GM18502 (cell line): Measurements from ENCODE around the gene UNC93A.
"Not testable (repeated sequence)": the region's sequence is repeated elsewhere in the genome, so short reads cannot be mapped to it uniquely, and the experiment has no call there.

Source experiments
- ATAC-seq: cut with Tn5 transposase; IDR thresholded peaks from one replicate; pipeline ENCODE4 v1.9.1; 2021; ENCODE audit warnings: mild to moderate bottlenecking; ENCODE audit not compliant: unreplicated experiment, poor library complexity

UNC93A gene

DNA sequence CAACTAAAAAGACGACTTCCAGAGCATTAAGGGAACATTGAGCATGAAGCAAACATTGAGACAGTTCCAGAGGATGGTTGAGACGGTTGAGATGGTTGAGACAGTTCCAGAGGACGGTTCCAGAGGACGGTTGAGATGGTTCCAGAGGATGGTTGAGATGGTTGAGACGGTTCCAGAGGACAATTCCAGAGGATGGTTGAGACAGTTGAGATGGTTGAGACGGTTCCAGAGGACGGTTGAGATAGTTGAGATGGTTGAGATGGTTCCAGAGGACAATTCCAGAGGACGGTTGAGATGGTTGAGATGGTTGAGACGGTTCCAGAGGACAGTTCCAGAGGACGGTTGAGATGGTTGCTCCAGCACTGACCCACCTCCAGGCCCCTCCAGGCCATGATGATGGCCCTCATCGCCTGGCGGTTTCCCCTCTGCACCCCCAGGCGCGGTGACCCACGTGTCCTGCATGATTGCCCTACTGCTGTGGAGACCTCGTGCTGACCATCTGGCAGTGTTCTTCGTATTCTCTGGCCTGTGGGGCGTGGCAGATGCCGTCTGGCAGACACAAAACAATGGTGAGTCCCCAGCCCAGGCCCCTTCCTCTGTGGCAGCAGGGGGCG is 16.3 kb downstream of the UNC93A start:
- no peak for ATAC-seq

DNA sequence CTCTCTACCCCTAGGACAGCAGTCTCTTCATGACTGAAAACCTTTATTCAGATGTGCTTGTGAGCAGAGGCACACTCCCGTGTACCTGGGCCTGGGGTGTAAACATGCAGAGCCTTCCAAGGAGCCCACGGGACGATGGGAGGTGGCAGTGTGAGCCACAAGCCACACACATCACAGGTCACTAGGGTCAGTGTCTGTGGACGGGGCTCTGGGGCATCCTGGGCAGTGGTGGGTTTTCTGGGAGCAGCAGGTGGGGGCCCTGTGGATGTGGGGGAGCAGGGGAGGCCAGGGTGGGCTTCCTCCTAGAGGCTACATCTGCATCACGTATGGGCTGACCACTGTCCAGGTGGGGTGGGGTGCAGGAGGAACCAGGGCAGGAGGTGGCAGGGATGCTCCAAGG is 17.1 kb downstream of the UNC93A start:
- no peak for ATAC-seq

DNA sequence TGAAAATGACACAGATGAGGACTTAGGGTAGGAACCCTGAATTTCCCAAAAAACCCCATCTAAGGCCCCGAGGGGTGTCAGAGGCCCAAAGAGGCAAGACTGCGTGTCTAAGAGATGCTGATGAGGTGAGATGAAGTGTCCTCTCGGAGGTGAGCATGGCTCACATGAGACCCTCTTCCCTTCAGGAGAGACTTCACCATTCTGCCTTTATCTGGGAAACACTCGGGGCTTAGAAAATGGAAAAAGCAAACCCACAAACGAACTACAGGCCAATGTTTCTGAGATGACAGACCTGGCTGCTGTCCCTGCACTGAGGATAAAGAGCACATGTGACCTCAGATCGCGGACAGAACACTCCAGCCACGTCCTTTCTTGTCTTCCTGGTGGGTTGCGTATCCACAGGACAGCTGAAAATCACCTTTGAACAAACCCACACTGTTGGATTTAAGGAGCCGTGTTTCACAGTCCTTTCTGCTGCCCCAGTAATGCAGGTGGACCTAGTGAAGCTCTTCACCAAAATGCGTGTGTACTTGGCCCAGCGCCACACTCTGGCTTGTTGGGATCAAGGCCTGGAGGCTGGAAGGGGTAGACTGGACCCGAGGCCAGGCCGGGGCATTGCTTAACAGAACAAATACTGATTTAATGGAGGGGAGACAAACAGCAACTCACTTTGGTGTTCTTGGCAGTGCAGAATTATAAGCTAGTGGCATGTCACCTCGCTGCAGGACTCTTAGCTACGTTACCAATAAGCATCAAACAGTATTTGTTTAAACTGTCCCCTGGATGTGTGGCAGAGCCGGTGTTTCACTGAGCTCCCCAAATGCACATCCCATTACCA is 18.5 kb downstream of the UNC93A start:
- ATAC-seq, result not testable (repeated sequence)

DNA sequence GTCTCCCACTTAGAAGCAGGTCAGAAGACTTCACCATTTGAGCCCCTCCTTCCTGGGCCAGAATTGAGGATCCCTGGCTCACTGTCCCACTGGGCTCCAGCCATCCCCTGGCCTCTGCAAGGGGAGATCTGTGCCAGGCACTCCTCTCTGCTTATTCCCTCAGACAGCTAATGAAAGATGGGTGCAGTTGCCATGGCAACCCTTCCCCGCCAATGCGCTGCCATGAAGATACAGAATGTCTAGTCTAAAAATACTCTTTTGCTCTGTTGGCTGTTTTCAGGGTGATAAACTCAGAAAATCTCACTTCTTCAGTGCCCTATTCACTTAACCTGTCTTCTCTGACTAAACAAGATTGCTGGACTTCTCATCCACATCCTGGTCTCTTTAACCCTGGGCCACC is 20.2 kb downstream of the UNC93A start:
- no peak for ATAC-seq

DNA sequence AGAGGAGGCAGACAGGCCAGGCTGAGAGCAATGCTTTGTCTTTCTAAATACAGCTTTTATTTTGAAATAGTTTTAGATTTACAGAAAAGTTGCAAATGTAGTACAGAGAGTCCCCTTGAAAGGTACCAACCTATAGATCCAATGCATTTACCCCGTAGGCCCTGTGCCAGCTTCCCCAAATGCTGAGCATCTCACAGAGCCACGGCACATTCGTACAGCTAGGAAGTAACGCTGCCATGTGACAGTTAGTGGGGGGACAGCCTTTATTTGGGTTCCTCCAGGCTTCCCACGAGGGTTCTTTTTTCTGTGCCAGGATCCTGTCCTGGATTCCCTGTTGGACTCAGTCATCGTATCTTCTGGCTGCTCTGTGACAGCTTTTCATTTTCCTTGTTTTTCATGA is 20.6 kb downstream of the UNC93A start:
- not testable (repeated sequence) for ATAC-seq

DNA sequence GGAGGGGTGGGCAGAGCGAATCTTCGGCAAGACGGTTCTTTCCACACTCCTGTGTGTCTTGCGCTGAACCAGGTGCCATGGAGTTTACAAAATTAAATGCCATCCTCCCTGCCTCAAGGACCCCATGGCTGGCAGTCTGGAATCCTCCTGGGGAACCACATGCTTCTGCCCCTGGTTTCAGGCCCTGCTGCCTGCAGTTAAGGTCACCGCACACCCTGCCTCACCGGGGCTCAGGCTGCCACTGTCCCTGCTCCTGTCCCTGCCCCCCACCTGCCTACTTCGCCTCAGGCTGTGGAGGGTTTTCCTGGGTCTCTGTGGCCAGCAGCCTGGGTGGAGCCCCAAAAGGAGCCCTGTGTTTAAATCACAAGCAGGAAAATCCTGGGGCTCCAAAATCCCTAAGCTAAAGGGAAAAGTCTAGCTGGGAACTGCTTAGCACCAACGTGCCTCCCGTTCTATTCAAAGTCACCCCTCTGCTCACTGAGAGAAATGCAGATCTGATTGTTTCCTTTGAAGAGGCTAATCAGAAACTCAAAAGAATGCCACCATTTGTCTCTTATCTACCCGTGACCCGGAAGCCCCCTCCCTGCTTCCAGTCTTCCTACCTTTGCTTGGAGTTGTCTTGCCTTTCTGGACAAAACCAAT is 23.2 kb downstream of the UNC93A start:
- ATAC-seq, result no peak

DNA sequence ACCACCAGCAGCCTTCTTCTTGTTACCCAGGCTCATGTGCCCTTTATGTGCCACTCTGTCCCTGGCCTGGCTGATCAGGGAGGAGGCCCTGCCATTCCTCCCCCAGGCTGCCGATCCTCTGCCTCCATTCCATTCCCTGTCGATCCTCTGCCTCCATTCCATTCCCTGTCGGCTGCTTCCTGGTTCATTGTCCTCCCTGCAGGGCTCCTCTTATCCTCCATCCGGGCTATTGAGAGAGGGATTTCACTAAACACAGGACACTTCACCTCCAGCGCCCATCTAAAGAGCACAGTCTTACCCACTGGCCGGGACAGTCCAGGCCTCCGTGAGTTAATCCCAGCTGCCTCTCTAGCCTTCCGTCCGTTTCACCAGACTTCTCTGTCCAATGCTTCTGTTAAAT is 26.1 kb downstream of the UNC93A start:
- ATAC-seq, result no peak

DNA sequence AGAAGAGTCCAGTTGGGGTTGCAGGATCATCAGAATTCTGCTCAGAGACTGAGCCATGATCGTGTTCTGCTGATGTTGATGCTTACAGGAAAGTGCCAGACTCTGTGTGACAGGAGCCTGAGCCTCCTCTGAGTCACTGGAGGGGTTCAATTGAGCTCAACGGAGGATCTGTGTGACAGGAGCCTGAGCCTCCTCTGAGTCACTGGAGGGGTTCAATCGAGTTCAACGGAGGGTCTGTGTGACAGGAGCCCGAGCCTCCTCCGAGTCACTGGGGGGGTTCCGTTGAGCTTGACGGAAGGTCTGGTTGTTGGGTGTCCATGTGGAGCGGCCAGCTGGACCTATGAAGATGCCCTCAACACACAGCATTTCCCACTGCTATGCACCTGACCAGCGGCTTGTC is 27.2 kb downstream of the UNC93A start:
- not testable (repeated sequence) for ATAC-seq

DNA sequence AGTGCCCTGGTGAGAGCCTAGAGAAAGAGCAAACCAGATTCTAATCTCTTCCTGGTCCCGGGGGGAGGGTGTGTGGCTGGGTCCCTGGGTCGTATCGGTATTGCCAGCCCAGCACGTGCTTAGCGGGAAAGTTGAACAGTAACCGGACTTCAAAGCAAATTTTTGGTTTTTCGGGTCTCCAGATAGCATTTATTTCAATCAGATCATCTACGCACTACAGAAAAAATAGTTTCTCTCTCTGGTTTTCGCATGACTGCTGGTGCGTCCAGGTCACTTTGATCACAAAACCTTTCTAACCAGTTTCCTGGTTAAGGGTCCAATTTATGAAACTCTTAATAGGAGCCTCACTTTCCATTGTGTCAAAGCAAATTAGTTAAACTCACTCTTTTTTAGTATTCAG is 27.7 kb downstream of the UNC93A start:
- ATAC-seq, result not testable (repeated sequence)

DNA sequence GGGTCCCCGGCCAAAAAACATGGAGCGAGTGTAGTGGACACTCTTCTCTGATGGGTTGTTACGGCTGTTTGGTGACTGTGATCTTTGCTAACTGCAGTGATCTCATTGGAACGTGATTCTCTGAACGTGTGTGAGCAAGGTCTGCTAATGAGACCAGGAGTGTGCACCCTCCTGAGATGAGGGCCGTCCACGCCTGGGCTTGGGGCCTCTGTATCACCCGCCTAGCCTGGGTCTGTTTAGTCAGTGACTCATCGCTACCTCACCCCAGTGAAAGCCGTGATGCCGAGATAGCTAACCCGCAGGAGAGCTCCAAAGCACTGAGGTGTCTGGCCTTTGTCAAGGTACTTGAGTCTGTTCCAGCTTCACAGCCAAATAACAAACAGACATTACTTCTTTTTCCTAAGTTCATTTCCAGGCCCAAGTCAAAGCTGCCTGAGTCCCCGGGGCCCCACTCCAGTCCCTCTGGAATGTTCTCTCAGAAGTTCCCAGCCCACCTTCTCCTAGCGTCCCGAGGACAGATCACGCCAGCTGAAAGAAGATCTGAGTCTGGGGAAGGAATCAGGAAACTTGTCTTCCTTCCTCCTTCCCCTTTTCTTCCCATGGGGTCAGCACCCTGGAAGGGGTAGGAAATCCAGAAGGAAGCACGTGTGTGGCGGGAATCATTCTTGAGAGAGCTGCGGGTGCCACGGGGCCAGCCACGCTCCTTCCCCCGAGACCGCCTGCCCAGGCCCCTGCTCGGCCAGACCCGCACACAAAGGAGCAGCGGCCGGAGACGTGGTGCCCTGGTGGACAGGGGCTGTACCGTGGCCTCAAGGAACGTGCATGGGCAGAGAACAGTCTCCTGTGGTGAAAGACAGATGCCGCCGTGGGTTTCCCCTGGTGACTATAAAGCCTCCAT is 29.0 kb downstream of the UNC93A start:
- ATAC-seq, result not testable (repeated sequence)

DNA sequence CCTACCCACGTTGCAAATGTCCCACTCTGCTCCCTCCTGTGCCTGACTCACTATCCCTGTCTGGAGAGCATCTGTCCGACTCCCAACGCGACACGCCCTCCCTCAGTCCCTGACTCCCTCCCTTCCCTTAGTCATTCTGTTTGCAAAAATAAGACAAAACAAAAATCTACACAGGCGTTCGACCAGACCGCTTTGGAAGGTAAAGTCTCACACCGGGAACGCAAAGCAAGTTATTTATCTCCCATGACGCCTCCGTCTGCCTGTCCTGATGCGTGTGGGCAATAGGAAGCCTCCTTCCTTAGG is 29.6 kb downstream of the UNC93A start:
- ATAC-seq, result not testable (repeated sequence)

DNA sequence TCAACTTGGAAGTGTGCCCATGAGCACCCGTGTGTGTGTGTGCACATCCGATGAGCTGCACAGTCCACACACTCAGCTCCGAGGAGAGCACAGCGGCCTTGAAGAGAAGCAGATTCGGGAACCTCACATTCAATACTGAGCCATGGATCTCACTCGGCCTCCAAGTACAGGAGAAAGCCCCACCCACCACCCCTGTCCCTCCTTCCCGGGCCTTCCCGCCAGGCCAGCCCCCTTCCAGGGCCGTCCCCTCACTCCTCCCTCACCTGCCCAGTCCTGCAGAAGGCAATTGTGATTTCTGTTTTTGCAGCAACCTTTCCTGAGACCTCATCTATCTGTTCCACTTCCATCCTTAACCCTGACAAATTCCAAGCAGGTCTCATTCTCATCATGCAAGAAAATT is 30.1 kb downstream of the UNC93A start:
- not testable (repeated sequence) for ATAC-seq

DNA sequence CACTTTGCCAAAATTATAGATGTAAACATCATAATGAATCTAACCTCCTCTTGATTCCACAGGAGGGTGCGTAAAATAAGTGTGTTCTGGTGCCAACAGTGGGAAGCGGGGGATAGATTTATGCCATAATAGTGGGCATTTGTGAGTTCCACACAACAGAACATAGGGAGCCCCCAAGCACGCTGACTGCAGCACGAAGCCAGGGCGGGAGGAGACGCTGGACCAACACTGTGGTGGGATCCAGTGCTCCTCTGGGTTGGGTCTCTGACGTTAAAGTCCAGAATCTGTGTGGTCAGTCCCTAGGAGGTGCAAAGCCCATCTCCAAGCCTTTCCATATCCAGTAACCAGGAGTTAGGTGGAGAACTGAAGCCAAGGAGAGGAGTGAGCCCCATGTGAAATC is 32.0 kb downstream of the UNC93A start:
- no peak for ATAC-seq

DNA sequence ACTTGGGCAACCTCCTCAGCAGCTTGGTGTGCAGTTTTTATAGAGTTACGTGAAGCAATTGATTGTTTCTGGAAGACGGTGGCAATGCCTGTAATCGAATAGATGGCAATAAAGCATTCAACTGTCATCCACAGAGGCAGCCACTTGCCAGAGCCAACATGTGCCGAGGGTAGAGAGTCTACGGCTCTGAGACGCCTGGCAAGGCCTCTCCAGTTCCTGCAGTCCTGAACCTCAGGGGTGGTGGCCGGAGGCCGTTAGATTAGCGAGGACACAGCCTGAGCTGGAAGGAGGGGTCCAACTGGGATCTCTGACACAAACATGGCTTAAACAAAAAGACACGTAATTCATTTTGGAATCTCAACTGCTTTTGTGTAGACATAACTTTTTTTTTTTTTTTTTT is 33.0 kb downstream of the UNC93A start:
- ATAC-seq, result no peak

DNA sequence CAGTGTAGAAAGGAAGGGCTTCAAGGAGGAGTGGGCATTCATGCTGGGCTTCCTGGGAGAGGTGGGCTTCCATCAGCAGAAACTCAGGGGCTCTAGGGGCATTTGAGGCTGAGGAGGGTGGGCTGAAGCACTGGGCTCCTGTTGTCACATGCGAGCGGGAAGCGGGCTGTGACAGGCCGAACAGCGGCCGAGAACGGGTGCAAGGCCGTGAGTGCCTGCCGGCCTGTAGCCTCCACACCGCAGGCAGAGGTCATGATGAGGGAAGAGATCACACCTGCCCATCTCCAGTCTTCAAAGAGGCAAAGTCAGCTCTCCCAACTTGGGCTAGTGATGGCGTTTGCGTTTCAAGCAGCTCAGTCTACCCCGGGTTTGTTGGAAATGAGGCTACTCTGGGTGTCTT is 34.7 kb downstream of the UNC93A start:
- ATAC-seq, result no peak

DNA sequence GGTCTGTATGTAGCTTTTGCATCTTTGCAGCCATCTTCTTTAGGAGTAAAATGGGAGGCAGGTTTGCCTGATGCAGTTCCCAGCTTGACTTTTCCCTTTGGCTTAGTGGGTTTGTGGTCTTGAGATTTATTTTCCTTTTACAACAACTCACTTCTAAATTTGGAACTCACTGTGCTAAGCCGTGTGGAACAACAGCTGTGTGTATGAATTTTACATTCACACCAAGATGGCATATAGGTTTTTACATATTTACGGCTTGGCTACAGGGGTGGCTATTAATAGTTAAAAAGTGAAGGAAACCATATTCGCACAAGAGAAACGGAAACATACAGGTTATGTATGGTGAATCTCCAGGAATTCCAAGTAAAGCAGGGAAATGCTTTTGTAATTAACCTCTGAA is 36.3 kb downstream of the UNC93A start:
- no peak for ATAC-seq

DNA sequence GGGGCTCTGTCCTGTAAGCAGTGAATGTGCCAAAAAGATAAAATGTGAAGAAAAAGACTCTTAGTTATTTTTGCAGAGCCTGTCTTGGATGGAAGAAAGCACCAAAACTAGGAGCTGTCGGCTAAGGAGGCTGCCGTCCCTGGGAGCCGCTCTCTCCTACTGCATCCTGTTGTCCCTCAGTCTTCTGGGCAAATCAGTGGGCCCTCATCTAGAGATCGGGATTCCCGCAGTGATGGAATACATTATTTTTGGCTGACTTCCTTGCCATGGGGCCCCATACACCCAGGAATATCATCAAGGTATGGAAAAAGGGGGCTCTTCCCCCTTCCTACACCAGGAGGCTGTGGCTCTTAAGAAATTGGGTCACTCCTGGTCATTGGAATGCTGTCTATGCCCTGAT is 37.0 kb downstream of the UNC93A start:
- no peak for ATAC-seq

DNA sequence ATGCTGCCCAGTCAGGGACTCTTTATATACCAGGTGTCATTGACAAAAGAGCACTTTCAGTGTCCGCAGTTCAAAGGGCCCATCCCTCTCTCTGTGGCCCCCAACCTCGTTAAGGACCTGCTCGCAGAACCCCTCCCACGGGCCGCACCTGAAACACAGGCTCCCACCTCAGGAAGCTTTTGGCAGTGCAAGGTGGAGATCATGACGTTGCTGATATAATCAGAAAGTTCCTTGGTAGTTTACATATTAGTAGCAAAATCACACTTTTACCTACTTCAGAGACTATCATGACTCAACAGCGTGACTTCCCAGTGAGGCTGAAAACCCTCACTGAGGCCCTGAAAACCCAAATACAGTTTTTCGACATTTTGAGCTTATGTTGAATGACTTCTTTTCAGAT is 37.9 kb downstream of the UNC93A start:
- no peak for ATAC-seq

DNA sequence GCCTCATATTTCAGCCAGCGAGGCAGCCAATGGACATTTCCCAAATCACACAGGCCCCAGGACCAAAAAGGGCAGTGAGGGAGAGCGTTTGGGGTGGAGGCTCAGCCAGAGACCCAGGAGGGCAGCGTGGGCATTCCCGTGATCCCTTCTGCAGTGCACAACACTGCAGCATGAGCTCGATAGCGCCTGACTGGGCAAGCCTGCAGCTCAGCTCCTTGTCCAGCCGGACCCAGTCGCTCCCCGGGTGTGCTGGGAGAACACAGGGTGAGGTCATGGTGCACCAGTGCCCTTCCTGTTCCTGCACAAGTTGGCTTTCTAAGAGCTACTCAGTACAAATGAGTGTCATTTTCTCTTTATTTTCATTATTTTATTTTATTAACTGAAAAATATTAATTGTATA is 39.6 kb downstream of the UNC93A start:
- no peak for ATAC-seq

DNA sequence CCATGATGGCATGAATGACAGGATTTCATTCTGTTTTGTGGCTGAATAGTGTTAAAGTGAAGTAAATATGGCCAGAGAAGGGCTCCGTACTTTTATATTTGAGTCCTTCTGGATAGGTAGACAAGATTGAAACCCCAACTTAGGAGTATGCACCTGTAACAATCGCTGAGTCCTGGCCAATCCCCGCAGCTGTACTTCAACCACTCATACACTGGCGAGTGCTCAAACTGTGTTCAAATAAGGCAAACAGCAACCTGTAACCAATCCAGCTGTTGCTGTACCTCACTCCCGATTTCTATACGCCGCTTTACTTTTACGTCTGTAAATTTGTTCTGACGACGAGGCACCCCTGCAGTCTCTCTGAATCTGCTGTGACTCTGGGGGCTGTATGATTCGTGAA is 40.5 kb downstream of the UNC93A start:
- no peak for ATAC-seq
